Suprapubic skin (tissue), 4 donors: ENCODE measurements around the gene PARP1.

Experiments used
- EP300 ChIP-seq: sonication (generic); formaldehyde crosslinking; IDR thresholded peaks from one replicate; pipeline ENCODE4 v1.6.1; 2017; ENCODE audit warnings: antibody characterized with exemption
- POLR2A ChIP-seq, 2 donors: fragments of 450-650 bp; IDR thresholded peaks; one replicate each; pipeline ENCODE4 v1.6.1; 2017; ENCODE audit warnings: antibody characterized with exemption in 2 of 2, mild to moderate bottlenecking in 2 of 2, moderate library complexity in 2 of 2
- POLR2AphosphoS5 ChIP-seq, 3 donors: sonication (generic); formaldehyde crosslinking; IDR thresholded peaks; one replicate each; pipeline ENCODE4 v1.6.1; 2017; ENCODE audit warnings: antibody characterized with exemption in 3 of 3
- TF ChIP-seq, protein P1 (sequence below), 2 donors: fragments of 200-600 bp in 1 of 2; fragments of 450-650 bp in 1 of 2; sonication (generic) in 1 of 2; IDR thresholded peaks; one replicate each; pipeline ENCODE4 v1.5.1; 2016 to 2019; ENCODE audit warnings: antibody characterized with exemption in 2 of 2, mild to moderate bottlenecking in 1 of 2, moderate library complexity in 1 of 2

- TF ChIP-seq, protein P1, sequence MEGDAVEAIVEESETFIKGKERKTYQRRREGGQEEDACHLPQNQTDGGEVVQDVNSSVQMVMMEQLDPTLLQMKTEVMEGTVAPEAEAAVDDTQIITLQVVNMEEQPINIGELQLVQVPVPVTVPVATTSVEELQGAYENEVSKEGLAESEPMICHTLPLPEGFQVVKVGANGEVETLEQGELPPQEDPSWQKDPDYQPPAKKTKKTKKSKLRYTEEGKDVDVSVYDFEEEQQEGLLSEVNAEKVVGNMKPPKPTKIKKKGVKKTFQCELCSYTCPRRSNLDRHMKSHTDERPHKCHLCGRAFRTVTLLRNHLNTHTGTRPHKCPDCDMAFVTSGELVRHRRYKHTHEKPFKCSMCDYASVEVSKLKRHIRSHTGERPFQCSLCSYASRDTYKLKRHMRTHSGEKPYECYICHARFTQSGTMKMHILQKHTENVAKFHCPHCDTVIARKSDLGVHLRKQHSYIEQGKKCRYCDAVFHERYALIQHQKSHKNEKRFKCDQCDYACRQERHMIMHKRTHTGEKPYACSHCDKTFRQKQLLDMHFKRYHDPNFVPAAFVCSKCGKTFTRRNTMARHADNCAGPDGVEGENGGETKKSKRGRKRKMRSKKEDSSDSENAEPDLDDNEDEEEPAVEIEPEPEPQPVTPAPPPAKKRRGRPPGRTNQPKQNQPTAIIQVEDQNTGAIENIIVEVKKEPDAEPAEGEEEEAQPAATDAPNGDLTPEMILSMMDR (IDR thresholded peaks at IDR 0.05), result no peak
- no peak for TF ChIP-seq POLR2AphosphoS5 (IDR thresholded peaks at IDR 0.05)
- no peak for TF ChIP-seq EP300
- no peak for TF ChIP-seq POLR2A (IDR thresholded peaks at IDR 0.05)
Observed at GRCh38 chr1:226397955-226398636, 9.8 kb downstream of the PARP1 start.
